HepG2 (cell line): Measurements from ENCODE around the gene B3GNT8. TPM values are rescaled to one million over a fixed set of nuclear protein-coding genes. Genes with fewer than 3 reads are reported as not detected.
A peak's percentile ranks its signal among the peaks of the same experiment; 100 is the strongest.

Source experiments
- NFRKB ChIP-seq: fragments of 450-650 bp; IDR thresholded peaks from 2 replicates; pipeline ENCODE4 v1.6.1; 2017
- RAD51 ChIP-seq: fragments of 450-650 bp; IDR thresholded peaks from 2 replicates; pipeline ENCODE4 v1.6.1; 2016; ENCODE audit warnings: borderline replicate concordance
- REPIN1 ChIP-seq: sonication (generic); formaldehyde crosslinking; IDR thresholded peaks from 2 replicates; pipeline ENCODE4 v1.8.0; 2022; ENCODE audit warnings: missing genetic modification reagents, low read depth, mild to moderate bottlenecking, borderline replicate concordance
- polyA plus RNA-seq, 8 experiments: library from polyadenylated mRNA; depleted of rRNA in 3 of 8; stranded (reverse) in 7 of 8; unstranded in 1 of 8; fragments of >200 nt; fragmentation: Illumina TruSeq in 4 of 8; extraction: Trizol in 4 of 8; gene quantifications; 2 replicates each; pipeline versions ENCODE4 v1.2.1 to v1.2.3, GENCODE V29; 2011 to 2016; ENCODE audit warnings: low read depth in 4 of 8, missing spikeins in 1 of 8, mixed read lengths in 1 of 8; ENCODE audit not compliant: insufficient read depth in 1 of 8
- total RNA-seq, 5 experiments: library from RNA; depleted of rRNA; stranded (reverse); fragments of >200 nt; fragmentation: Illumina TruSeq; extraction: Trizol; gene quantifications; 2 replicates each; pipeline ENCODE4 v1.2.3, GENCODE V29; 2016; ENCODE audit warnings: low read depth in 1 of 5
- TF ChIP-seq, protein P1 (sequence below): sonication (generic); formaldehyde crosslinking; IDR thresholded peaks from 2 replicates; pipeline ENCODE4 v1.4.0; 2020; ENCODE audit warnings: missing genetic modification reagents, borderline replicate concordance
- TF ChIP-seq, protein P2 (sequence below): sonication (generic); formaldehyde crosslinking; IDR thresholded peaks from 2 replicates; pipeline ENCODE4 v1.4.0; 2020; ENCODE audit warnings: missing genetic modification reagents, borderline replicate concordance

The B3GNT8 gene
- total and polyA plus RNA-seq, 2 of the 13 experiments (the other 11 are each of a cell fraction or from before 2014, with no cell fraction given) = 0.26 to 1.9 TPM

DNA sequence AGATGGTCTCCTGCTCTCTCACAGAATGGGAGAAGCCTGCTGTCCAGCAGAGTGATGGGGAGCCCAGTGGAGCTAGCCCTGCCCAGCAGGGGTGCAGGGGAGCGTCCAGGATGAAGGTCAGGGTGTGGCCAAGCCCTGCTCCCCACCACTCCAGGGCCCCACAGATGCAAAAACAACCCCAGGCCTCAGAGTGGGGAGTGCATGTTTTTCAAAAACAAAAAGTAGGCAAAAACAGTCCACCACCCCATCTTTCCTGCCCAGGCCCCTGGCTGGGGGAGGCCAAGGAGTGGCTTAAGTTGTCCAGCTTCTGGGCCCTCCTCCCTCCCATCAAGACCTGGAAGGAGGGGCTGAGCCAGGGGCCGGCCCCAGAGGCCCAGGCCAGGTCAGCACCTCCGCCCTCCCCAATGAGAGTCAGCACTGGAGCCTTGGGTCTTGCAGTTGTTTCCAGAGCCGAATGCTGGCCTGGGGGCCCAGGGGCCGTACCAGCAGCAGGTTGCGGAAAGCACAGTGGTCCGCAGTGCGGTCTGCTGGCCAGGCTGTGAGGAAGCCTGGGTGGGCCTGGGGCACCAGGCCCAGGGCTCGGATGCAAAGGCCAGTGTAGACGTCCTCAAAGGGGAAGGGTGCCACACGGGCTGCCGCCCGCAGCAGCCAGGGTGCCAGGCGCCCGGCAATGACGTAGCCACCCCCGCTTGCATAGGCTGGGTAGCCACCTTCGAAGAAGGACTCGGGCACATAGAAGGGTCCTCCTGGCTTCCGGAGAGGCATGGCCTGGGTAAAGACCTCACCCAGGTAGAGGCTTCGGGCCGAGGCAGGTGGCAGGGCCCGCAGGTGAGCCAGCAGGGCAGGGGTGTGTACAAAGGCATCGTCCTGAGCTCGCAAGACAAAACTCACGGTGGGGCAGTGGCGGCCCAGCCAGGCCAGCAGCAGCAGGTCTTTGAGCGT is 1.7 kb downstream of the B3GNT8 start (continued):
- TF ChIP-seq, protein P1, sequence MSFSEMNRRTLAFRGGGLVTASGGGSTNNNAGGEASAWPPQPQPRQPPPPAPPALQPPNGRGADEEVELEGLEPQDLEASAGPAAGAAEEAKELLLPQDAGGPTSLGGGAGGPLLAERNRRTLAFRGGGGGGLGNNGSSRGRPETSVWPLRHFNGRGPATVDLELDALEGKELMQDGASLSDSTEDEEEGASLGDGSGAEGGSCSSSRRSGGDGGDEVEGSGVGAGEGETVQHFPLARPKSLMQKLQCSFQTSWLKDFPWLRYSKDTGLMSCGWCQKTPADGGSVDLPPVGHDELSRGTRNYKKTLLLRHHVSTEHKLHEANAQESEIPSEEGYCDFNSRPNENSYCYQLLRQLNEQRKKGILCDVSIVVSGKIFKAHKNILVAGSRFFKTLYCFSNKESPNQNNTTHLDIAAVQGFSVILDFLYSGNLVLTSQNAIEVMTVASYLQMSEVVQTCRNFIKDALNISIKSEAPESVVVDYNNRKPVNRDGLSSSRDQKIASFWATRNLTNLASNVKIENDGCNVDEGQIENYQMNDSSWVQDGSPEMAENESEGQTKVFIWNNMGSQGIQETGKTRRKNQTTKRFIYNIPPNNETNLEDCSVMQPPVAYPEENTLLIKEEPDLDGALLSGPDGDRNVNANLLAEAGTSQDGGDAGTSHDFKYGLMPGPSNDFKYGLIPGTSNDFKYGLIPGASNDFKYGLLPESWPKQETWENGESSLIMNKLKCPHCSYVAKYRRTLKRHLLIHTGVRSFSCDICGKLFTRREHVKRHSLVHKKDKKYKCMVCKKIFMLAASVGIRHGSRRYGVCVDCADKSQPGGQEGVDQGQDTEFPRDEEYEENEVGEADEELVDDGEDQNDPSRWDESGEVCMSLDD (CRISPR knock-in tag) = peak; percentile 11; the same call in 1 of the 2 replicates
- no peak for TF ChIP-seq NFRKB
- TF ChIP-seq RAD51 = no peak
- TF ChIP-seq, protein P2, sequence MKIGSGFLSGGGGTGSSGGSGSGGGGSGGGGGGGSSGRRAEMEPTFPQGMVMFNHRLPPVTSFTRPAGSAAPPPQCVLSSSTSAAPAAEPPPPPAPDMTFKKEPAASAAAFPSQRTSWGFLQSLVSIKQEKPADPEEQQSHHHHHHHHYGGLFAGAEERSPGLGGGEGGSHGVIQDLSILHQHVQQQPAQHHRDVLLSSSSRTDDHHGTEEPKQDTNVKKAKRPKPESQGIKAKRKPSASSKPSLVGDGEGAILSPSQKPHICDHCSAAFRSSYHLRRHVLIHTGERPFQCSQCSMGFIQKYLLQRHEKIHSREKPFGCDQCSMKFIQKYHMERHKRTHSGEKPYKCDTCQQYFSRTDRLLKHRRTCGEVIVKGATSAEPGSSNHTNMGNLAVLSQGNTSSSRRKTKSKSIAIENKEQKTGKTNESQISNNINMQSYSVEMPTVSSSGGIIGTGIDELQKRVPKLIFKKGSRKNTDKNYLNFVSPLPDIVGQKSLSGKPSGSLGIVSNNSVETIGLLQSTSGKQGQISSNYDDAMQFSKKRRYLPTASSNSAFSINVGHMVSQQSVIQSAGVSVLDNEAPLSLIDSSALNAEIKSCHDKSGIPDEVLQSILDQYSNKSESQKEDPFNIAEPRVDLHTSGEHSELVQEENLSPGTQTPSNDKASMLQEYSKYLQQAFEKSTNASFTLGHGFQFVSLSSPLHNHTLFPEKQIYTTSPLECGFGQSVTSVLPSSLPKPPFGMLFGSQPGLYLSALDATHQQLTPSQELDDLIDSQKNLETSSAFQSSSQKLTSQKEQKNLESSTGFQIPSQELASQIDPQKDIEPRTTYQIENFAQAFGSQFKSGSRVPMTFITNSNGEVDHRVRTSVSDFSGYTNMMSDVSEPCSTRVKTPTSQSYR (CRISPR knock-in tag) = no peak
- TF ChIP-seq REPIN1 (CRISPR knock-in tag) = no peak
